GM23338 (cell line): ENCODE measurements around the gene RPS17. TPM values are rescaled to one million over a fixed set of nuclear protein-coding genes. Genes with fewer than 3 reads are reported as not detected.

Experiments
- ATAC-seq: fragments of 200-7000 bp; cut with Tn5 transposase; 3 replicates; pipeline ENCODE4 v1.9.1; 2020
- DNase-seq: peaks from one replicate; pipeline ENCODE4 v3.0.0-alpha.2; 2015; ENCODE audit warnings: low spot score
- H2AFZ ChIP-seq: fragments of 200-600 bp; sonication (generic); 2 replicates; pipeline ENCODE4 v1.8.0; 2016; ENCODE audit warnings: antibody characterized with exemption, mild to moderate bottlenecking, moderate library complexity
- H3F3A ChIP-seq: fragments of 200-600 bp; sonication (generic); replicated peaks from 2 replicates; pipeline ENCODE4 v1.8.0; 2017; ENCODE audit warnings: antibody characterized with exemption, mixed run types, low read depth
- H3K27ac ChIP-seq: fragments of 200-600 bp; sonication (generic); 2 replicates; pipeline ENCODE4 v1.6.1; 2016; ENCODE audit warnings: low read depth
- H3K27me3 ChIP-seq: fragments of 200-600 bp; sonication (generic); 2 replicates; pipeline ENCODE4 v1.8.0; 2016; ENCODE audit warnings: mild to moderate bottlenecking, mixed run types, moderate library complexity; ENCODE audit not compliant: insufficient read depth
- H3K36me3 ChIP-seq: fragments of 200-600 bp; sonication (generic); 2 replicates; pipeline ENCODE4 v1.8.0; 2016; ENCODE audit warnings: mild to moderate bottlenecking; ENCODE audit not compliant: insufficient read depth
- H3K4me1 ChIP-seq: fragments of 200-600 bp; sonication (generic); 2 replicates; pipeline ENCODE4 v1.8.0; 2016; ENCODE audit warnings: mild to moderate bottlenecking, moderate library complexity; ENCODE audit not compliant: insufficient read depth
- H3K4me2 ChIP-seq: fragments of 200-600 bp; sonication (generic); 2 replicates; pipeline ENCODE4 v1.7.1; 2017; ENCODE audit warnings: mixed run types
- H3K4me3 ChIP-seq: fragments of 200-600 bp; sonication (generic); 2 replicates; pipeline ENCODE4 v1.6.1; 2016; ENCODE audit warnings: mixed run types
- H3K79me2 ChIP-seq: fragments of 200-600 bp; sonication (generic); replicated peaks from 2 replicates; pipeline ENCODE4 v1.8.0; 2017; ENCODE audit warnings: mild to moderate bottlenecking; ENCODE audit not compliant: insufficient read depth
- H3K9me2 ChIP-seq: fragments of 200-600 bp; sonication (generic); 2 replicates; pipeline ENCODE4 v1.8.0; 2017; ENCODE audit not compliant: insufficient read depth
- H4K20me1 ChIP-seq: fragments of 200-600 bp; sonication (generic); replicated peaks from 2 replicates; pipeline ENCODE4 v1.8.0; 2017; ENCODE audit warnings: mild to moderate bottlenecking; ENCODE audit not compliant: insufficient read depth
- H3K27ac Mint-ChIP-seq: 2 replicates; pipeline ENCODE4 v1.8.0; 2020; ENCODE audit warnings: inconsistent platforms, mild to moderate bottlenecking, moderate library complexity, mixed read lengths
- H3K27me3 Mint-ChIP-seq: 3 replicates; pipeline ENCODE4 v1.8.0; 2022; ENCODE audit warnings: low read depth, mild to moderate bottlenecking, moderate library complexity, mixed read lengths, inconsistent platforms; ENCODE audit not compliant: insufficient read depth, poor library complexity
- H3K36me3 Mint-ChIP-seq: 3 replicates; pipeline ENCODE4 v1.8.0; 2021; ENCODE audit warnings: low read depth, mild to moderate bottlenecking, inconsistent platforms, moderate library complexity, mixed read lengths
- H3K4me1 Mint-ChIP-seq: 3 replicates; pipeline ENCODE4 v1.8.0; 2020; ENCODE audit warnings: mild to moderate bottlenecking, inconsistent platforms, mixed read lengths
- H3K4me3 Mint-ChIP-seq: 3 replicates; pipeline ENCODE4 v1.8.0; 2021; ENCODE audit warnings: moderate library complexity, mild to moderate bottlenecking, inconsistent platforms, mixed read lengths
- H3K9me3 Mint-ChIP-seq: 3 replicates; pipeline ENCODE4 v1.8.0; 2020; ENCODE audit warnings: moderate library complexity, mild to moderate bottlenecking, inconsistent platforms, mixed read lengths
- CREB1 ChIP-seq: fragments of 250-450 bp; sonication (Bioruptor Pico); IDR thresholded peaks from 2 replicates; pipeline ENCODE4 v1.5.0; 2020; ENCODE audit warnings: low read depth, mild to moderate bottlenecking, moderate library complexity
- EZH2 ChIP-seq: fragments of 200-600 bp; sonication (generic); IDR thresholded peaks from one replicate; pipeline ENCODE4 v1.8.0; 2017; ENCODE audit warnings: antibody characterized with exemption, mild to moderate bottlenecking, low read depth; ENCODE audit not compliant: unreplicated experiment
- EZH2phosphoT487 ChIP-seq: fragments of 200-600 bp; sonication (generic); IDR thresholded peaks from one replicate; pipeline ENCODE4 v1.8.1; 2018; ENCODE audit warnings: antibody characterized with exemption; ENCODE audit not compliant: unreplicated experiment
- JUNB ChIP-seq: IDR thresholded peaks from one replicate; pipeline ENCODE4 v1.6.1; 2016; ENCODE audit warnings: antibody characterized with exemption; ENCODE audit not compliant: unreplicated experiment
- NANOG ChIP-seq: IDR thresholded peaks from 2 replicates; pipeline ENCODE4 v1.6.1; 2016; ENCODE audit warnings: antibody characterized with exemption, borderline replicate concordance
- POLR2AphosphoS5 ChIP-seq: IDR thresholded peaks from 2 replicates; pipeline ENCODE4 v1.6.1; 2016; ENCODE audit warnings: antibody characterized with exemption, low read depth
- STAT1 ChIP-seq: IDR thresholded peaks from one replicate; pipeline ENCODE4 v1.6.1; 2016; ENCODE audit warnings: antibody characterized with exemption; ENCODE audit not compliant: unreplicated experiment
- ZNF114 ChIP-seq: fragments of 250-450 bp; sonication (Bioruptor Pico); IDR thresholded peaks from 2 replicates; pipeline ENCODE4 v1.5.0; 2020; ENCODE audit warnings: mild to moderate bottlenecking, moderate library complexity
- ZNF331 ChIP-seq: fragments of 250-450 bp; sonication (Bioruptor Pico); IDR thresholded peaks from 2 replicates; pipeline ENCODE4 v1.5.0; 2020; ENCODE audit warnings: low read depth, mild to moderate bottlenecking, moderate library complexity
- polyA plus RNA-seq: library from polyadenylated mRNA; unstranded; fragments of >200 nt; fragmentation: Nextera tagmentation; extraction: Ambion mirVana; gene quantifications from 2 replicates; pipeline ENCODE4 v1.2.1, GENCODE V29; 2016
- total RNA-seq: library from RNA; depleted of rRNA; stranded (reverse); fragments of >200 nt; shearing (Covaris generic); gene quantifications from 2 replicates; pipeline ENCODE4 v1.2.3, GENCODE V29; 2014
- TF ChIP-seq, protein P1 (sequence below): IDR thresholded peaks from 2 replicates; pipeline ENCODE4 v1.6.1; 2016; ENCODE audit warnings: antibody characterized with exemption
- TF ChIP-seq, protein P2 (sequence below), 2 experiments: fragments of 200-600 bp in 1 of 2; sonication (generic) in 1 of 2; conservative IDR thresholded peaks; 2 replicates each; pipeline versions ENCODE4 v1.5.1 to v1.6.1; 2016 to 2017; ENCODE audit warnings: antibody characterized with exemption in 2 of 2, low read depth in 2 of 2, mild to moderate bottlenecking in 2 of 2, moderate library complexity in 1 of 2
- TF ChIP-seq, protein P3 (sequence below): IDR thresholded peaks from one replicate; pipeline ENCODE4 v1.6.1; 2018; ENCODE audit warnings: antibody characterized with exemption; ENCODE audit not compliant: unreplicated experiment
- TF ChIP-seq, protein P4 (sequence below): fragments of 250-450 bp; sonication (Bioruptor Pico); IDR thresholded peaks from 2 replicates; pipeline ENCODE4 v1.5.0; 2020; ENCODE audit warnings: mild to moderate bottlenecking, moderate library complexity

RPS17 gene
- total and polyA plus RNA-seq, 2 experiments from 2014 or later: 1,741 to 1,928 TPM

GRCh38 chr15:82552861-82553260 lies 12.6 kb upstream of the RPS17 start:
- Histone ChIP-seq H3K27me3 (no peaks in the 10 kb centered on the region), H4K20me1 (no peaks in the 10 kb centered on the region), H3K4me1 (no peaks in the 10 kb centered on the region), H3K4me3 (no peak overlapping the region), H2AFZ (no peak overlapping the region), H3K4me2 (no peak overlapping the region), H3K36me3 (no peaks in the 10 kb centered on the region), H3K27ac (no peak overlapping the region), H3K9me2 (no peaks in the 10 kb centered on the region; the same call in 1 of the 2 replicates), H3F3A (no peaks in the 10 kb centered on the region), H3K79me2 (no peaks in the 10 kb centered on the region)
- TF ChIP-seq EZH2: no peak
- no peak for TF ChIP-seq NANOG
- TF ChIP-seq, protein P1, sequence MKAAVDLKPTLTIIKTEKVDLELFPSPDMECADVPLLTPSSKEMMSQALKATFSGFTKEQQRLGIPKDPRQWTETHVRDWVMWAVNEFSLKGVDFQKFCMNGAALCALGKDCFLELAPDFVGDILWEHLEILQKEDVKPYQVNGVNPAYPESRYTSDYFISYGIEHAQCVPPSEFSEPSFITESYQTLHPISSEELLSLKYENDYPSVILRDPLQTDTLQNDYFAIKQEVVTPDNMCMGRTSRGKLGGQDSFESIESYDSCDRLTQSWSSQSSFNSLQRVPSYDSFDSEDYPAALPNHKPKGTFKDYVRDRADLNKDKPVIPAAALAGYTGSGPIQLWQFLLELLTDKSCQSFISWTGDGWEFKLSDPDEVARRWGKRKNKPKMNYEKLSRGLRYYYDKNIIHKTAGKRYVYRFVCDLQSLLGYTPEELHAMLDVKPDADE: no peak
- TF ChIP-seq, protein P2, sequence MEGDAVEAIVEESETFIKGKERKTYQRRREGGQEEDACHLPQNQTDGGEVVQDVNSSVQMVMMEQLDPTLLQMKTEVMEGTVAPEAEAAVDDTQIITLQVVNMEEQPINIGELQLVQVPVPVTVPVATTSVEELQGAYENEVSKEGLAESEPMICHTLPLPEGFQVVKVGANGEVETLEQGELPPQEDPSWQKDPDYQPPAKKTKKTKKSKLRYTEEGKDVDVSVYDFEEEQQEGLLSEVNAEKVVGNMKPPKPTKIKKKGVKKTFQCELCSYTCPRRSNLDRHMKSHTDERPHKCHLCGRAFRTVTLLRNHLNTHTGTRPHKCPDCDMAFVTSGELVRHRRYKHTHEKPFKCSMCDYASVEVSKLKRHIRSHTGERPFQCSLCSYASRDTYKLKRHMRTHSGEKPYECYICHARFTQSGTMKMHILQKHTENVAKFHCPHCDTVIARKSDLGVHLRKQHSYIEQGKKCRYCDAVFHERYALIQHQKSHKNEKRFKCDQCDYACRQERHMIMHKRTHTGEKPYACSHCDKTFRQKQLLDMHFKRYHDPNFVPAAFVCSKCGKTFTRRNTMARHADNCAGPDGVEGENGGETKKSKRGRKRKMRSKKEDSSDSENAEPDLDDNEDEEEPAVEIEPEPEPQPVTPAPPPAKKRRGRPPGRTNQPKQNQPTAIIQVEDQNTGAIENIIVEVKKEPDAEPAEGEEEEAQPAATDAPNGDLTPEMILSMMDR (conservative IDR thresholded peaks at IDR 0.05; ENCODE audit: low read depth in 2 of 2): no peak
- no peak for TF ChIP-seq JUNB
- TF ChIP-seq ZNF114 (CRISPR knock-in tag): no peak
- no peak for TF ChIP-seq STAT1
- no peak for TF ChIP-seq POLR2AphosphoS5
- TF ChIP-seq, protein P3, sequence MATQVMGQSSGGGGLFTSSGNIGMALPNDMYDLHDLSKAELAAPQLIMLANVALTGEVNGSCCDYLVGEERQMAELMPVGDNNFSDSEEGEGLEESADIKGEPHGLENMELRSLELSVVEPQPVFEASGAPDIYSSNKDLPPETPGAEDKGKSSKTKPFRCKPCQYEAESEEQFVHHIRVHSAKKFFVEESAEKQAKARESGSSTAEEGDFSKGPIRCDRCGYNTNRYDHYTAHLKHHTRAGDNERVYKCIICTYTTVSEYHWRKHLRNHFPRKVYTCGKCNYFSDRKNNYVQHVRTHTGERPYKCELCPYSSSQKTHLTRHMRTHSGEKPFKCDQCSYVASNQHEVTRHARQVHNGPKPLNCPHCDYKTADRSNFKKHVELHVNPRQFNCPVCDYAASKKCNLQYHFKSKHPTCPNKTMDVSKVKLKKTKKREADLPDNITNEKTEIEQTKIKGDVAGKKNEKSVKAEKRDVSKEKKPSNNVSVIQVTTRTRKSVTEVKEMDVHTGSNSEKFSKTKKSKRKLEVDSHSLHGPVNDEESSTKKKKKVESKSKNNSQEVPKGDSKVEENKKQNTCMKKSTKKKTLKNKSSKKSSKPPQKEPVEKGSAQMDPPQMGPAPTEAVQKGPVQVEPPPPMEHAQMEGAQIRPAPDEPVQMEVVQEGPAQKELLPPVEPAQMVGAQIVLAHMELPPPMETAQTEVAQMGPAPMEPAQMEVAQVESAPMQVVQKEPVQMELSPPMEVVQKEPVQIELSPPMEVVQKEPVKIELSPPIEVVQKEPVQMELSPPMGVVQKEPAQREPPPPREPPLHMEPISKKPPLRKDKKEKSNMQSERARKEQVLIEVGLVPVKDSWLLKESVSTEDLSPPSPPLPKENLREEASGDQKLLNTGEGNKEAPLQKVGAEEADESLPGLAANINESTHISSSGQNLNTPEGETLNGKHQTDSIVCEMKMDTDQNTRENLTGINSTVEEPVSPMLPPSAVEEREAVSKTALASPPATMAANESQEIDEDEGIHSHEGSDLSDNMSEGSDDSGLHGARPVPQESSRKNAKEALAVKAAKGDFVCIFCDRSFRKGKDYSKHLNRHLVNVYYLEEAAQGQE: no peak
- no peak for TF ChIP-seq CREB1
- TF ChIP-seq, protein P4, sequence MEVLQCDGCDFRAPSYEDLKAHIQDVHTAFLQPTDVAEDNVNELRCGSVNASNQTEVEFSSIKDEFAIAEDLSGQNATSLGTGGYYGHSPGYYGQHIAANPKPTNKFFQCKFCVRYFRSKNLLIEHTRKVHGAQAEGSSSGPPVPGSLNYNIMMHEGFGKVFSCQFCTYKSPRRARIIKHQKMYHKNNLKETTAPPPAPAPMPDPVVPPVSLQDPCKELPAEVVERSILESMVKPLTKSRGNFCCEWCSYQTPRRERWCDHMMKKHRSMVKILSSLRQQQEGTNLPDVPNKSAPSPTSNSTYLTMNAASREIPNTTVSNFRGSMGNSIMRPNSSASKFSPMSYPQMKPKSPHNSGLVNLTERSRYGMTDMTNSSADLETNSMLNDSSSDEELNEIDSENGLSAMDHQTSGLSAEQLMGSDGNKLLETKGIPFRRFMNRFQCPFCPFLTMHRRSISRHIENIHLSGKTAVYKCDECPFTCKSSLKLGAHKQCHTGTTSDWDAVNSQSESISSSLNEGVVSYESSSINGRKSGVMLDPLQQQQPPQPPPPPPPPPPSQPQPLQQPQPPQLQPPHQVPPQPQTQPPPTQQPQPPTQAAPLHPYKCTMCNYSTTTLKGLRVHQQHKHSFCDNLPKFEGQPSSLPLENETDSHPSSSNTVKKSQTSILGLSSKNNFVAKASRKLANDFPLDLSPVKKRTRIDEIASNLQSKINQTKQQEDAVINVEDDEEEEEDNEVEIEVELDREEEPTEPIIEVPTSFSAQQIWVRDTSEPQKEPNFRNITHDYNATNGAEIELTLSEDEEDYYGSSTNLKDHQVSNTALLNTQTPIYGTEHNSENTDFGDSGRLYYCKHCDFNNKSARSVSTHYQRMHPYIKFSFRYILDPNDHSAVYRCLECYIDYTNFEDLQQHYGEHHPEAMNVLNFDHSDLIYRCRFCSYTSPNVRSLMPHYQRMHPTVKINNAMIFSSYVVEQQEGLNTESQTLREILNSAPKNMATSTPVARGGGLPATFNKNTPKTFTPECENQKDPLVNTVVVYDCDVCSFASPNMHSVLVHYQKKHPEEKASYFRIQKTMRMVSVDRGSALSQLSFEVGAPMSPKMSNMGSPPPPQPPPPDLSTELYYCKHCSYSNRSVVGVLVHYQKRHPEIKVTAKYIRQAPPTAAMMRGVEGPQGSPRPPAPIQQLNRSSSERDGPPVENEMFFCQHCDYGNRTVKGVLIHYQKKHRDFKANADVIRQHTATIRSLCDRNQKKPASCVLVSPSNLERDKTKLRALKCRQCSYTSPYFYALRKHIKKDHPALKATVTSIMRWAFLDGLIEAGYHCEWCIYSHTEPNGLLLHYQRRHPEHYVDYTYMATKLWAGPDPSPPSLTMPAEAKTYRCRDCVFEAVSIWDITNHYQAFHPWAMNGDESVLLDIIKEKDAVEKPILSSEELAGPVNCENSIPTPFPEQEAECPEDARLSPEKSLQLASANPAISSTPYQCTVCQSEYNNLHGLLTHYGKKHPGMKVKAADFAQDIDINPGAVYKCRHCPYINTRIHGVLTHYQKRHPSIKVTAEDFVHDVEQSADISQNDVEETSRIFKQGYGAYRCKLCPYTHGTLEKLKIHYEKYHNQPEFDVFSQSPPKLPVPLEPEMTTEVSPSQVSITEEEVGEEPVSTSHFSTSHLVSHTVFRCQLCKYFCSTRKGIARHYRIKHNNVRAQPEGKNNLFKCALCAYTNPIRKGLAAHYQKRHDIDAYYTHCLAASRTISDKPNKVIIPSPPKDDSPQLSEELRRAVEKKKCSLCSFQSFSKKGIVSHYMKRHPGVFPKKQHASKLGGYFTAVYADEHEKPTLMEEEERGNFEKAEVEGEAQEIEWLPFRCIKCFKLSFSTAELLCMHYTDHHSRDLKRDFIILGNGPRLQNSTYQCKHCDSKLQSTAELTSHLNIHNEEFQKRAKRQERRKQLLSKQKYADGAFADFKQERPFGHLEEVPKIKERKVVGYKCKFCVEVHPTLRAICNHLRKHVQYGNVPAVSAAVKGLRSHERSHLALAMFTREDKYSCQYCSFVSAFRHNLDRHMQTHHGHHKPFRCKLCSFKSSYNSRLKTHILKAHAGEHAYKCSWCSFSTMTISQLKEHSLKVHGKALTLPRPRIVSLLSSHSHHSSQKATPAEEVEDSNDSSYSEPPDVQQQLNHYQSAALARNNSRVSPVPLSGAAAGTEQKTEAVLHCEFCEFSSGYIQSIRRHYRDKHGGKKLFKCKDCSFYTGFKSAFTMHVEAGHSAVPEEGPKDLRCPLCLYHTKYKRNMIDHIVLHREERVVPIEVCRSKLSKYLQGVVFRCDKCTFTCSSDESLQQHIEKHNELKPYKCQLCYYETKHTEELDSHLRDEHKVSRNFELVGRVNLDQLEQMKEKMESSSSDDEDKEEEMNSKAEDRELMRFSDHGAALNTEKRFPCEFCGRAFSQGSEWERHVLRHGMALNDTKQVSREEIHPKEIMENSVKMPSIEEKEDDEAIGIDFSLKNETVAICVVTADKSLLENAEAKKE (CRISPR knock-in tag): no peak
- no peak for TF ChIP-seq ZNF331
- no peak for TF ChIP-seq EZH2phosphoT487
- Mint-ChIP-seq H3K4me1 (peaks cover 16% of the 10 kb centered on the region), H3K27me3 (no peaks in the 10 kb centered on the region), H3K27ac (no peak overlapping the region), H3K4me3 (no peak overlapping the region), H3K36me3 (no peaks in the 10 kb centered on the region), H3K9me3 (no peaks in the 10 kb centered on the region)
- no peak for DNase-seq
- no peak for ATAC-seq
